HG02759 (cell line): ENCODE results near the gene SRP14.
"Not testable (repeated sequence)": the region's sequence is repeated elsewhere in the genome, so short reads cannot be mapped to it uniquely, and the experiment has no call there.

Source experiments
- ATAC-seq: cut with Tn5 transposase; IDR thresholded peaks from one replicate; pipeline ENCODE4 v1.9.1; 2021; ENCODE audit warnings: mild to moderate bottlenecking, moderate library complexity; ENCODE audit not compliant: unreplicated experiment

Gene SRP14

GRCh38 chr15:39996228-39996627 is 42.8 kb downstream of the SRP14 start:
- not testable (repeated sequence) for ATAC-seq

- not testable (repeated sequence) for ATAC-seq
Observed at GRCh38 chr15:39992953-39993352, 46.0 kb downstream of the SRP14 start.

- no peak for ATAC-seq
Observed at GRCh38 chr15:39990706-39991105, 48.3 kb downstream of the SRP14 start.

GRCh38 chr15:39987821-39988220 is 51.2 kb downstream of the SRP14 start:
- ATAC-seq: no peak
